Stimulated activated CD4-positive, alpha-beta T cell treated with anti-CD3 and anti-CD28 coated beads, Interleukin-4, amount 100 ng/mL, for 48 hours (primary cell): ENCODE data around the gene OR51B4.
A peak's percentile ranks its signal among the peaks of the same experiment; 100 is the strongest.
"Not testable (repeated sequence)": the region's sequence is repeated elsewhere in the genome, so short reads cannot be mapped to it uniquely, and the experiment has no call there.

Experiments used
- DNase-seq, 2 donors: peaks; one replicate each; pipeline ENCODE4 v3.0.0-alpha.2; 2020; ENCODE audit warnings: low read depth in 2 of 2

OR51B4 gene

GRCh38 chr11:5294342-5294995, 7.3 kb downstream of the OR51B4 start:
- not testable (repeated sequence) for DNase-seq

GRCh38 chr11:5293028-5293427, 8.7 kb downstream of the OR51B4 start:
- no peak for DNase-seq

GRCh38 chr11:5291207-5291838, 10.4 kb downstream of the OR51B4 start:
- no peak for DNase-seq

GRCh38 chr11:5290106-5290505, 11.6 kb downstream of the OR51B4 start:
- DNase-seq, result no peak

GRCh38 chr11:5289696-5290095, 12.1 kb downstream of the OR51B4 start:
- no peak for DNase-seq

GRCh38 chr11:5288906-5289550, 12.7 kb downstream of the OR51B4 start:
- no peak for DNase-seq

GRCh38 chr11:5288108-5288905, 13.4 kb downstream of the OR51B4 start:
- DNase-seq, result no peak

GRCh38 chr11:5286901-5287300, 14.8 kb downstream of the OR51B4 start:
- DNase-seq, result no peak

- DNase-seq, result no peak
Observed at GRCh38 chr11:5286351-5286750, 15.4 kb downstream of the OR51B4 start.

GRCh38 chr11:5285703-5286340, 15.9 kb downstream of the OR51B4 start:
- DNase-seq, result no peak

GRCh38 chr11:5284637-5285036, 17.1 kb downstream of the OR51B4 start:
- no peak for DNase-seq

- no peak for DNase-seq
Observed at GRCh38 chr11:5283882-5284281, 17.9 kb downstream of the OR51B4 start.

- no peak for DNase-seq
Observed at GRCh38 chr11:5283086-5283485, 18.7 kb downstream of the OR51B4 start.

- DNase-seq, result no peak
Observed at GRCh38 chr11:5282628-5283027, 19.1 kb downstream of the OR51B4 start.

- no peak for DNase-seq
Observed at GRCh38 chr11:5281596-5281995, 20.1 kb downstream of the OR51B4 start.

- DNase-seq, result peak; percentile 3
Observed at GRCh38 chr11:5280582-5281102, 21.1 kb downstream of the OR51B4 start.

- DNase-seq, result no peak
Observed at GRCh38 chr11:5279471-5280090, 22.2 kb downstream of the OR51B4 start.

- DNase-seq, result no peak
Observed at GRCh38 chr11:5277807-5278382, 23.9 kb downstream of the OR51B4 start.

- no peak for DNase-seq
Observed at GRCh38 chr11:5276697-5277096, 25.0 kb downstream of the OR51B4 start.

- DNase-seq, result no peak
Observed at GRCh38 chr11:5275369-5276110, 26.2 kb downstream of the OR51B4 start.
